Activated CD4-positive, alpha-beta T cell treated with anti-CD3 and anti-CD28 coated beads for 36 hours (primary cell): Measurements from ENCODE around the gene DDB1. TPM values are rescaled to one million over a fixed set of nuclear protein-coding genes. Genes with fewer than 3 reads are reported as not detected.
A peak's percentile ranks its signal among the peaks of the same experiment; 100 is the strongest.

ENCODE experiments used
- ATAC-seq: fragments of 200-7000 bp; cut with Tn5 transposase; one replicate; pipeline ENCODE4 v1.10.0; 2021; ENCODE audit warnings: mild to moderate bottlenecking, moderate library complexity
- CTCF ChIA-PET: fragments of 350-600 bp; sonication (Branson Sonifier 250); formaldehyde crosslinking; loops from one replicate; lab custom pipeline; 2021; ENCODE audit warnings: antibody characterized with exemption; lab: Charles Lee
- POLR2A ChIA-PET: fragments of 350-600 bp; sonication (Branson Sonifier 250); formaldehyde crosslinking; loops from one replicate; lab custom pipeline; 2021; ENCODE audit warnings: antibody characterized with exemption, inconsistent platforms; lab: Charles Lee
- DNase-seq: peaks from one replicate; pipeline ENCODE4 v3.0.0-alpha.2; 2020
- H3K27ac Mint-ChIP-seq: one replicate; pipeline ENCODE4 v1.8.0; 2021; ENCODE audit warnings: mixed read lengths
- H3K27me3 Mint-ChIP-seq: one replicate; pipeline ENCODE4 v1.8.0; 2021; ENCODE audit warnings: mixed read lengths
- H3K36me3 Mint-ChIP-seq: one replicate; pipeline ENCODE4 v1.8.0; 2021; ENCODE audit warnings: low read depth, mixed read lengths
- H3K4me1 Mint-ChIP-seq: one replicate; pipeline ENCODE4 v1.8.0; 2021; ENCODE audit warnings: mixed read lengths
- H3K4me3 Mint-ChIP-seq: one replicate; pipeline ENCODE4 v1.8.0; 2021; ENCODE audit warnings: mild to moderate bottlenecking, moderate library complexity, mixed read lengths
- H3K9me3 Mint-ChIP-seq: one replicate; pipeline ENCODE4 v1.8.0; 2021; ENCODE audit warnings: low read depth, mixed read lengths
- intact Hi-C, 2 experiments: fragments of 100-400 bp; cut with DNase I in 1 of 2; cut with micrococcal nuclease in 1 of 2; formaldehyde crosslinking; loops; one replicate each; pipeline versions ENCODE4 v1.14.2 to v1.15.1; 2022 to 2024; cut with DNase I, micrococcal nuclease
- total RNA-seq, 2 experiments: library from RNA; stranded (reverse); gene quantifications; one replicate each; pipeline ENCODE4 v1.2.3, GENCODE V29; 2021

Gene DDB1
- total RNA-seq, 2 experiments from 2014 or later, result 258 to 268 TPM

GRCh38 chr11:61367406-61367805 is 34.5 kb upstream of the DDB1 start:
- intact Hi-C loops, result no loop called here
- H3K27me3 Mint-ChIP-seq, result no peaks in the 10 kb centered on the region
- peaks cover 50% of the 10 kb centered on the region for H3K36me3 Mint-ChIP-seq
- peaks cover 21% of the 10 kb centered on the region for H3K4me1 Mint-ChIP-seq
- no peak overlapping the region for H3K27ac Mint-ChIP-seq
- CTCF ChIA-PET, result interaction anchor here (1.3 to 9.5 kb wide), 4 partner anchors 17 to 68 kb away, joined by 4 to 66 read pairs (median 17); partner anchors contain the start of genes DDB1 and TKFC
- no peak for DNase-seq
- POLR2A ChIA-PET, result no interaction called here
- H3K4me3 Mint-ChIP-seq, result no peak overlapping the region
- no peak for ATAC-seq
- H3K9me3 Mint-ChIP-seq, result no peaks in the 10 kb centered on the region

GRCh38 chr11:61364012-61364675 is 31.2 kb upstream of the DDB1 start:
- ChIA-PET POLR2A (interaction anchor here (0.6 to 3.8 kb wide), 4 partner anchors 28 to 589 kb away, joined by 3 to 19 read pairs (median 10); partner anchors contain the start of genes CPSF7 and SDHAF2), CTCF (interaction anchor here (0.8 to 9.5 kb wide), 10 partner anchors 8 to 82 kb away, joined by 3 to 66 read pairs (median 8); partner anchors contain the start of genes DDB1, TKFC and TMEM216)
- Mint-ChIP-seq H3K4me1 (peaks cover 30% of the 10 kb centered on the region), H3K27ac (peak overlapping the region; percentile 100), H3K36me3 (peaks cover 34% of the 10 kb centered on the region), H3K9me3 (no peaks in the 10 kb centered on the region), H3K4me3 (peak overlapping the region; percentile 100), H3K27me3 (no peaks in the 10 kb centered on the region)
- no peak for DNase-seq
- intact Hi-C loops, result no loop called here
- ATAC-seq, result no peak

- peak; percentile 49 for DNase-seq
- H3K9me3 Mint-ChIP-seq, result no peaks in the 10 kb centered on the region
- peaks cover 34% of the 10 kb centered on the region for H3K4me1 Mint-ChIP-seq
- ChIA-PET CTCF (interaction anchor here (0.8 to 9.5 kb wide), 10 partner anchors 11 to 531 kb away, joined by 3 to 66 read pairs (median 8); partner anchors contain the start of genes DDB1, TKFC and TMEM216), POLR2A (interaction anchor here (0.8 to 4.0 kb wide), 8 partner anchors 23 to 320 kb away, joined by 3 to 26 read pairs (median 8); partner anchors contain the start of genes CPSF7, DDB1, SDHAF2 and TKFC)
- H3K36me3 Mint-ChIP-seq, result peaks cover 27% of the 10 kb centered on the region
- ATAC-seq, result peak; percentile 28
- intact Hi-C loops, result loop anchor here (1.0 to 2.0 kb wide), 10 partner anchors 29 to 521 kb away; partner anchors contain the start of genes DDB1 (in 2 of the 2), TKFC (in 2 of the 2), CPSF7 (in 1 of the 2) and FEN1 (in 1 of the 2)
- H3K4me3 Mint-ChIP-seq, result peak overlapping the region; percentile 100
- H3K27me3 Mint-ChIP-seq, result no peaks in the 10 kb centered on the region
- peak overlapping the region; percentile 100 for H3K27ac Mint-ChIP-seq
These were observed 29.6 kb upstream of the DDB1 start for GRCh38 chr11:61362542-61362875.

- POLR2A ChIA-PET, result interaction anchor here (0.6 to 4.0 kb wide), 11 partner anchors 24 to 1366 kb away, joined by 3 to 26 read pairs (median 5); partner anchors contain the start of genes CPSF7, DDB1, SDHAF2 and TKFC
- H3K4me1 Mint-ChIP-seq, result peaks cover 34% of the 10 kb centered on the region
- no peaks in the 10 kb centered on the region for H3K9me3 Mint-ChIP-seq
- CTCF ChIA-PET, result interaction anchor here (0.6 to 9.5 kb wide), 13 partner anchors 9 to 531 kb away, joined by 3 to 66 read pairs (median 5); partner anchors contain the start of genes DDB1, TKFC and TMEM216
- peak; percentile 96 for ATAC-seq
- DNase-seq, result peak; percentile 95
- H3K4me3 Mint-ChIP-seq, result peak within 1 kb of the TSS; percentile 100
- intact Hi-C loops, result loop anchor here (1.0 to 2.0 kb wide), 12 partner anchors 23 to 521 kb away; partner anchors contain the start of genes DDB1 (in 2 of the 2), TKFC (in 2 of the 2), TMEM216 (in 2 of the 2) and CPSF7 (in 1 of the 2)
- peak within 1 kb of the TSS; percentile 100 for H3K27ac Mint-ChIP-seq
- no peaks in the 10 kb centered on the region for H3K27me3 Mint-ChIP-seq
- peaks cover 25% of the 10 kb centered on the region for H3K36me3 Mint-ChIP-seq
These were observed 29.0 kb upstream of the DDB1 start, which contains the start of the genes CYB561A3 and TMEM138 for GRCh38 chr11:61361741-61362541. TSS of gene CYB561A3 (minus strand) at chr11:61361882. CDS start at chr11:61356713, 5,169 bp downstream. TSS of gene TMEM138 (plus strand) at chr11:61362374. CDS start at chr11:61364391, 2,017 bp downstream.

- Mint-ChIP-seq H3K36me3 (peaks cover 19% of the 10 kb centered on the region), H3K4me3 (peak overlapping the region; percentile 100), H3K27ac (peak overlapping the region; percentile 100), H3K9me3 (no peaks in the 10 kb centered on the region), H3K4me1 (peaks cover 34% of the 10 kb centered on the region), H3K27me3 (no peaks in the 10 kb centered on the region)
- ChIA-PET CTCF (interaction anchor here (0.6 to 9.5 kb wide), 13 partner anchors 9 to 530 kb away, joined by 3 to 66 read pairs (median 5); partner anchors contain the start of genes DDB1, TKFC and TMEM216), POLR2A (interaction anchor here (0.6 to 4.0 kb wide), 5 partner anchors 25 to 1366 kb away, joined by 3 to 26 read pairs (median 15); partner anchors contain the start of genes CPSF7, DDB1, SDHAF2 and TKFC)
- intact Hi-C loops, result loop anchor here (1.0 kb wide), 3 partner anchors 24 to 31 kb away; partner anchors contain the start of gene TMEM216 (in 1 of the 2)
- ATAC-seq (peak; percentile 3), DNase-seq (no peak)
These were observed 28.4 kb upstream of the DDB1 start for GRCh38 chr11:61361237-61361740.

GRCh38 chr11:61359516-61359915 is 26.6 kb upstream of the DDB1 start:
- no peak for ATAC-seq
- Mint-ChIP-seq H3K9me3 (no peaks in the 10 kb centered on the region), H3K4me3 (peak overlapping the region; percentile 19), H3K27ac (peak overlapping the region; percentile 37), H3K36me3 (peaks cover 17% of the 10 kb centered on the region), H3K27me3 (no peaks in the 10 kb centered on the region), H3K4me1 (peaks cover 34% of the 10 kb centered on the region)
- ChIA-PET POLR2A (interaction anchor here (0.6 to 4.0 kb wide), 2 partner anchors 25 to 26 kb away, joined by 3 to 26 read pairs; partner anchors contain the start of genes DDB1 and TKFC), CTCF (interaction anchor here (0.6 to 9.5 kb wide), 4 partner anchors 12 to 186 kb away, joined by 3 to 66 read pairs (median 4); no protein-coding TSS in a partner anchor)
- no peak for DNase-seq
- intact Hi-C loops, result no loop called here

- H3K4me1 Mint-ChIP-seq, result peaks cover 28% of the 10 kb centered on the region
- ChIA-PET POLR2A (no interaction called here), CTCF (interaction anchor here (0.6 to 1.6 kb wide), 4 partner anchors 22 to 673 kb away, joined by 3 to 9 read pairs (median 5); no protein-coding TSS in a partner anchor)
- ATAC-seq (no peak), DNase-seq (no peak)
- H3K27me3 Mint-ChIP-seq, result no peaks in the 10 kb centered on the region
- no peak overlapping the region for H3K27ac Mint-ChIP-seq
- intact Hi-C loops, result no loop called here
- peaks cover 13% of the 10 kb centered on the region for H3K36me3 Mint-ChIP-seq
- no peaks in the 10 kb centered on the region for H3K9me3 Mint-ChIP-seq
- no peak overlapping the region for H3K4me3 Mint-ChIP-seq
These were observed 25.7 kb upstream of the DDB1 start for GRCh38 chr11:61358566-61358965.

GRCh38 chr11:61357894-61358239 is 25.0 kb upstream of the DDB1 start:
- Mint-ChIP-seq H3K27me3 (no peaks in the 10 kb centered on the region), H3K4me3 (no peak overlapping the region), H3K27ac (peak overlapping the region; percentile 42), H3K36me3 (peaks cover 18% of the 10 kb centered on the region), H3K4me1 (peaks cover 22% of the 10 kb centered on the region), H3K9me3 (no peaks in the 10 kb centered on the region)
- CTCF ChIA-PET, result interaction anchor here (0.6 to 1.6 kb wide), 4 partner anchors 22 to 35 kb away, joined by 3 to 9 read pairs (median 5); no protein-coding TSS in a partner anchor
- DNase-seq (no peak), ATAC-seq (no peak)
- POLR2A ChIA-PET, result interaction anchor here (1.0 kb wide), 1 partner anchor 23 kb away, joined by 3 read pairs; no protein-coding TSS in a partner anchor
- intact Hi-C loops, result no loop called here

- no peak for DNase-seq
- Mint-ChIP-seq H3K4me3 (no peak overlapping the region), H3K36me3 (peaks cover 18% of the 10 kb centered on the region), H3K4me1 (peaks cover 20% of the 10 kb centered on the region), H3K27ac (peak overlapping the region; percentile 42), H3K27me3 (no peaks in the 10 kb centered on the region), H3K9me3 (no peaks in the 10 kb centered on the region)
- intact Hi-C loops, result no loop called here
- ATAC-seq, result no peak
- POLR2A ChIA-PET, result interaction anchor here (1.0 kb wide), 1 partner anchor 22 kb away, joined by 3 read pairs; no protein-coding TSS in a partner anchor
- CTCF ChIA-PET, result interaction anchor here (0.7 to 1.6 kb wide), 4 partner anchors 17 to 36 kb away, joined by 3 to 9 read pairs (median 5); no protein-coding TSS in a partner anchor
These were observed 24.5 kb upstream of the DDB1 start for GRCh38 chr11:61357233-61357893.
